Omental fat pad (tissue), 4 donors: ENCODE measurements around the gene SLC25A45. TPM values are rescaled to one million over a fixed set of nuclear protein-coding genes. Genes with fewer than 3 reads are reported as not detected.

Experiments
- ATAC-seq: fragments of 150-250 bp; one replicate; pipeline ENCODE4 v1.9.1; 2016; ENCODE audit warnings: mild to moderate bottlenecking, moderate library complexity; ENCODE audit not compliant: low FRiP score
- DNase-seq: peaks from one replicate; pipeline ENCODE4 v3.0.0-alpha.2; 2019; ENCODE audit warnings: low spot score
- total RNA-seq, 4 donors: library from RNA; depleted of rRNA; stranded (reverse); fragments of >200 nt; gene quantifications; one replicate each; pipeline ENCODE4 v1.1.0, GENCODE V29; 2016
- TF ChIP-seq, protein P1 (sequence below), 3 donors: fragments of 450-650 bp; IDR thresholded peaks; one replicate each; pipeline ENCODE4 v1.5.1; 2016 to 2017; ENCODE audit warnings: antibody characterized with exemption in 3 of 3, mild to moderate bottlenecking in 3 of 3, moderate library complexity in 2 of 3

SLC25A45 gene
- total RNA-seq, 4 donors from 2014 or later = 4.1 to 9.2 (median 6.0) TPM

DNA sequence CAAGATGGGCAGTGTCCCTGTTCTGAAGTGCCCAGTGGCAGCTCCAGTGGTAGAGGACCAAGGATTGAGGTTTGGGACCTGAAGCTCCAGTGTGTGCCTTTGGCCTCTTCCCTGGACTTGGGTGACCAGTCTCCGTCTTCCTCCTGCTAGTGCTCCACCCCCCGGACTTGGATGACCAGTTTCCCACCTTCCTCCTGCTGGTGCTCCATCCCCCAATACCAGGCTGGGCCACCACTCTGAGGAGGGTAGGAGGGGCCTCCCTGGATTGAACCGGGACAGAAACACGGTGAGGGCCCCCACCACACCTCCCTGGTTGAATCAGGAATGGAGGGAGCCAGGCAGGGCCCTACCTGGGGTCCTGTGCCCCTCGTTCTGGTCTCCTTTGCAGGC is 29.2 kb upstream of the SLC25A45 start:
- DNase-seq (no peak), ATAC-seq (no peak)
- TF ChIP-seq, protein P1, sequence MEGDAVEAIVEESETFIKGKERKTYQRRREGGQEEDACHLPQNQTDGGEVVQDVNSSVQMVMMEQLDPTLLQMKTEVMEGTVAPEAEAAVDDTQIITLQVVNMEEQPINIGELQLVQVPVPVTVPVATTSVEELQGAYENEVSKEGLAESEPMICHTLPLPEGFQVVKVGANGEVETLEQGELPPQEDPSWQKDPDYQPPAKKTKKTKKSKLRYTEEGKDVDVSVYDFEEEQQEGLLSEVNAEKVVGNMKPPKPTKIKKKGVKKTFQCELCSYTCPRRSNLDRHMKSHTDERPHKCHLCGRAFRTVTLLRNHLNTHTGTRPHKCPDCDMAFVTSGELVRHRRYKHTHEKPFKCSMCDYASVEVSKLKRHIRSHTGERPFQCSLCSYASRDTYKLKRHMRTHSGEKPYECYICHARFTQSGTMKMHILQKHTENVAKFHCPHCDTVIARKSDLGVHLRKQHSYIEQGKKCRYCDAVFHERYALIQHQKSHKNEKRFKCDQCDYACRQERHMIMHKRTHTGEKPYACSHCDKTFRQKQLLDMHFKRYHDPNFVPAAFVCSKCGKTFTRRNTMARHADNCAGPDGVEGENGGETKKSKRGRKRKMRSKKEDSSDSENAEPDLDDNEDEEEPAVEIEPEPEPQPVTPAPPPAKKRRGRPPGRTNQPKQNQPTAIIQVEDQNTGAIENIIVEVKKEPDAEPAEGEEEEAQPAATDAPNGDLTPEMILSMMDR (IDR thresholded peaks at IDR 0.05) = no peak

DNA sequence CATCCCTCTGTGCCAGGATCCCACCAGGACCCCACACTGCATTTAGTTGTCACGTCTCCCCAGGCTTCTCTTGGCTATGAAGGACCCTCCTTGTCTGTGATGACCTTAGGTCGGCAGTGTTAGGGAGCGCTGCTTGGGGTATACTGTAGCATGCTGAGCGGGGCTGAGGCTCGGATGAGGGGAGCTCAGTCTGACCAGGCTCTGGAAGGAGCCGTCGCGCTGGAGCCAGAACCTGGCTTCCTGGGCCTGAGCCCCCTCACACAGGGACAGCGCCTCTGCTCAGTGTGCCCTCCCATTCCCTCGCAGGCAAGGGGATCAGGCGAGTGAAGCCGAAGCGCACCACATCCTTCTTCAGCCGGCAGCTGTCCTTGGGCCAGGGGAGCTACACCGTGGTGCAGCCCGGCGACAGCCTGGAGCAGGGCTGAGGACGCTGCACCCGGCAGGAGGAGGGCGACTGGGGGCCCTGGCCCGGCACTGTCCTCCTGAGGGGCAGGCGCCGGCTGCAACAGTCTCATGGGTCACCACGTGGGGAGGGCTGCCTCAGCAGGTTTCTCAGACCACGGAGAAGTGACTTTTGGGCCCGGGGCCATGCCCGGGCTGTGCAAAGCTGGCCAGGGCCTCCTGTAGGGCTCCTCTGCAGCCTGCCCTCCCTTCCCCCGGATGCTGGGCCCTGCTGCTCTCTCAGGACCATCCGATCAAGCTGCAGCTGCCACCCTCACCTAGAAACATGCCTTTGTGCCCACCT is 28.7 kb upstream of the SLC25A45 start:
- TF ChIP-seq, protein P1 (IDR thresholded peaks at IDR 0.05) = no peak
- ATAC-seq (no peak), DNase-seq (no peak)

DNA sequence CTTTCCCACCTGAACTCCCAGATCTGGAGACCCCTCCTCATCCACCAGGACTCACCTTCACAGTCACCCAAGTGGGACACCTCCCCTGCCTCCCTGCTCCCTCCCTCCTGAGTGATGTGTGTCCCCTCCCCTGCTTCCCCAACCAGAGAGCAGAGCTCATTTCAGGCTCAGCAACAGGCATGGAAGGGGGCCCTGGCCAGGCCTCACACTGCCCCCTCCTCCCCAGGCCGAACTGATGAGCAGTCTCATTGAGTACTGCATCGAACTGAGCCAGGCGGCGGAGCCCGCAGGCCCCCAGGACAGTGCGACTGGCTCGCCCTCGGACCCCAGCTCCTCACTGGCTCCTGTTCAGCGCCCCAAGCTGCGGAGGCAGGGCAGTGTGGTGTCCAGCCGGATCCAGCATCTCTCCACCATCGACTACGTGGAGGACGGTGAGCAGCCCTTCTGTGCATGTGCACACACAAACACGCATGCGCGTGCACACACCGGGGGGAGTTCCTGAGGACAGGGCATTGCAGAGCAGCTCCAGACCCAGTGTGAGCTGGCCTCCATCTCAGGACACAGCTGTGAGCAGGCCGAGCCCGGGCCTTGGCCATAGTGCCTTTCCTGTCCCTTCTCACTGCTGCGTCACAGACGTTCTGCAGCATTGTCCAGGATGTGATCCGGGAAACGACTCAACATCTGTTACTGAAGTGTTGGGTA is 22.3 kb upstream of the SLC25A45 start:
- peak; percentile 37 for ATAC-seq
- no peak for DNase-seq
- TF ChIP-seq, protein P1 (IDR thresholded peaks at IDR 0.05) = no peak

DNA sequence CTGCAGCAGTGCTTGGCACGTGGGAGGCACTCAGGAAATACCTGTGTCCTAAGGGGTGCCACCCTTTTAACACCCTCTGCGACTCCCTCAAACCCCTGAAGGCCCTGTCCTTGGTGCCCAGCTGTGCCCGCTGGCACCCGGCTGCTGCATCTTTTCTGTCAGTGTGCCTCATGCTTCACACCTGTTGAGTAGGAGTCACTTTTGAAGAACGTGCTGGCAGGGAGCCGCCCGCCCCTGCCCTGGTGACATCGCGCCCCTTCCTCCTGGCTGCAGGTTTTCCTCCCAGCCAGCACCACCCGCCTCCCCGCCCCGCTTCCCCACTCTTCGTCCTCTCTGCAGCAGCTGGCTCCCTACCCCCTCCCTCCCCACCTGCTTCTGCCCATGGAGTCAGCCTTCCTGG is 21.8 kb upstream of the SLC25A45 start:
- no peak for ATAC-seq
- TF ChIP-seq, protein P1 (IDR thresholded peaks at IDR 0.05) = no peak
- DNase-seq = no peak

DNA sequence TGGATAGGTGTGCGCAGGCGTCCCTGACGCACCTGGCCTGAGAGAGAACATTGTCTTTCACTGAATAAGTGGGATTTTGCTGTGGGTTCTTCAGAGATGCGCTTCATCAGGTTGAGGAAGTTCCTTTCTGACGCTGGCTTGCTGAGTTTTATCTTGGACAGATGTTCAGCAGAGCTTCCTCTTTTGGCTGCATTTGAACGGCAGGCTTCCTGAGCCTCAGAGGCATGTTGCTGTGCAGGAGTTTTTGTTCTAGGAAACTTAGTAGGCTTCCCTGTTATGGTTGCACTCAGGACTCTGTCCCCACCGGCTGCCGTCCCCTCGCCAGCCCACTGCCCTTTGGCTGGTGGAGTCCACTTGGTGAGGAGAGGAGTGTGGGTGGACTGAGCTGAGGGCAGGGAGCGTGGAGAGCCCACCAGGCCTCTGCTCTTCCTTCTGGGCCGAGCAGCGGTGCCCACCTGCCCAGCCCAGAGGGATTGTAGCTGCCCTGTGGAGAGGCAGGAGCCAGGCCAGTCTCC is 21.2 kb upstream of the SLC25A45 start:
- ATAC-seq = no peak
- TF ChIP-seq, protein P1 (IDR thresholded peaks at IDR 0.05) = no peak
- no peak for DNase-seq

DNA sequence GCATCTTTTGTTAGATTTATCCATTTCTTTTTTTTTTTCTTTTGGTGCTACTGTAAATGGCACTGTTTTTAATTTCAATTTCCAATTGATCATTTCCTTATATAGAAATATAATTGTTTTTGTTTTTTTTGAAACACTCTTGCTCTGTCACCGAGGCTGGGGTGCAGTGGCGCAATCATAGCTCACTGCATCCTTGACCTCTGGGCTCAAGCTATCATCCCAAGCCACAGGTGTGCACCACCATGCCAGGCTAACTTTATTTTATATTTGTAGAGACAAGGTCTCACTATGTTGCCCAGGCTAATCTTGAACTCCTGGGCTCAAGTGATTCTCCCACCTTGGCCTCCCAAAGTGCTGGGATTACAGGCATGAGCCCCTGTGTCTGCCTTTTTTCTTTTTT is 20.3 kb upstream of the SLC25A45 start:
- ATAC-seq (no peak), DNase-seq (no peak)
- TF ChIP-seq, protein P1 (IDR thresholded peaks at IDR 0.05) = no peak
